NB4 (cell line): ENCODE data around the gene TADA2B.
A peak's percentile ranks its signal among the peaks of the same experiment; 100 is the strongest.

ENCODE experiments used
- DNase-seq: peaks from one replicate; pipeline ENCODE4 v3.0.0; 2010; ENCODE audit warnings: low read depth
- H3K4me3 ChIP-seq: one replicate; pipeline ENCODE4 v1.5.1; 2011; ENCODE audit warnings: mild to moderate bottlenecking, low read depth, low read length, moderate library complexity
- MYC ChIP-seq: IDR thresholded peaks from 2 replicates; pipeline ENCODE4 v1.6.1; 2011; ENCODE audit warnings: low read depth, low read length
- POLR2A ChIP-seq: IDR thresholded peaks from 2 replicates; pipeline ENCODE4 v1.6.1; 2011; ENCODE audit warnings: mild to moderate bottlenecking; ENCODE audit not compliant: insufficient read length; ENCODE audit errors: extremely low read depth
- TF ChIP-seq, protein P1 (sequence below): IDR thresholded peaks from one replicate; pipeline ENCODE4 v1.5.1; 2012; ENCODE audit warnings: low read depth, low read length
- TF ChIP-seq, protein P2 (sequence below): IDR thresholded peaks from 2 replicates; pipeline ENCODE4 v1.6.1; 2011; ENCODE audit warnings: low read depth, low read length

The TADA2B gene

DNA sequence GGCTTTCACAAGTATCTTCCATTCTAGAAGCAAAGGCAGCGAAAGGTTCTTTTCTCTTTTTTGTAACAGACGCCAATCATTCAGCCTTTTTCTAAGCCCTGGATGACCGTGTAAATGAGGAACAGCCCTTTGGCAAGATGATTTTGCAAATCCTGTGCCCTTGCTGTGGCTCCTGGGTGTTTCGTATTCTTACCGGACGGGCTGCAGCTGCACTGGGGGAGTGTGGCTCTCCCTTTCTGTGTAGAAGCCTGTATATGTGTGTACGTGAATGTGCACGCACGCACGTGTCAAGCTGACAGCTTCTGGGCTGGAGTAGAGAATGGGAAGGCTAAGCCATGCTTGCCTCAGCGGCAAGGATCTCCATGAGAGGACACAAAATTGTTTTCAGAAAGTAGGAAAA is 16.5 kb downstream of the TADA2B start:
- TF ChIP-seq, protein P1, sequence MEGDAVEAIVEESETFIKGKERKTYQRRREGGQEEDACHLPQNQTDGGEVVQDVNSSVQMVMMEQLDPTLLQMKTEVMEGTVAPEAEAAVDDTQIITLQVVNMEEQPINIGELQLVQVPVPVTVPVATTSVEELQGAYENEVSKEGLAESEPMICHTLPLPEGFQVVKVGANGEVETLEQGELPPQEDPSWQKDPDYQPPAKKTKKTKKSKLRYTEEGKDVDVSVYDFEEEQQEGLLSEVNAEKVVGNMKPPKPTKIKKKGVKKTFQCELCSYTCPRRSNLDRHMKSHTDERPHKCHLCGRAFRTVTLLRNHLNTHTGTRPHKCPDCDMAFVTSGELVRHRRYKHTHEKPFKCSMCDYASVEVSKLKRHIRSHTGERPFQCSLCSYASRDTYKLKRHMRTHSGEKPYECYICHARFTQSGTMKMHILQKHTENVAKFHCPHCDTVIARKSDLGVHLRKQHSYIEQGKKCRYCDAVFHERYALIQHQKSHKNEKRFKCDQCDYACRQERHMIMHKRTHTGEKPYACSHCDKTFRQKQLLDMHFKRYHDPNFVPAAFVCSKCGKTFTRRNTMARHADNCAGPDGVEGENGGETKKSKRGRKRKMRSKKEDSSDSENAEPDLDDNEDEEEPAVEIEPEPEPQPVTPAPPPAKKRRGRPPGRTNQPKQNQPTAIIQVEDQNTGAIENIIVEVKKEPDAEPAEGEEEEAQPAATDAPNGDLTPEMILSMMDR: no peak
- TF ChIP-seq, protein P2, sequence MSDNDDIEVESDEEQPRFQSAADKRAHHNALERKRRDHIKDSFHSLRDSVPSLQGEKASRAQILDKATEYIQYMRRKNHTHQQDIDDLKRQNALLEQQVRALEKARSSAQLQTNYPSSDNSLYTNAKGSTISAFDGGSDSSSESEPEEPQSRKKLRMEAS: peak; percentile 98
- peak; percentile 85 for TF ChIP-seq MYC
- no peak for TF ChIP-seq POLR2A

DNA sequence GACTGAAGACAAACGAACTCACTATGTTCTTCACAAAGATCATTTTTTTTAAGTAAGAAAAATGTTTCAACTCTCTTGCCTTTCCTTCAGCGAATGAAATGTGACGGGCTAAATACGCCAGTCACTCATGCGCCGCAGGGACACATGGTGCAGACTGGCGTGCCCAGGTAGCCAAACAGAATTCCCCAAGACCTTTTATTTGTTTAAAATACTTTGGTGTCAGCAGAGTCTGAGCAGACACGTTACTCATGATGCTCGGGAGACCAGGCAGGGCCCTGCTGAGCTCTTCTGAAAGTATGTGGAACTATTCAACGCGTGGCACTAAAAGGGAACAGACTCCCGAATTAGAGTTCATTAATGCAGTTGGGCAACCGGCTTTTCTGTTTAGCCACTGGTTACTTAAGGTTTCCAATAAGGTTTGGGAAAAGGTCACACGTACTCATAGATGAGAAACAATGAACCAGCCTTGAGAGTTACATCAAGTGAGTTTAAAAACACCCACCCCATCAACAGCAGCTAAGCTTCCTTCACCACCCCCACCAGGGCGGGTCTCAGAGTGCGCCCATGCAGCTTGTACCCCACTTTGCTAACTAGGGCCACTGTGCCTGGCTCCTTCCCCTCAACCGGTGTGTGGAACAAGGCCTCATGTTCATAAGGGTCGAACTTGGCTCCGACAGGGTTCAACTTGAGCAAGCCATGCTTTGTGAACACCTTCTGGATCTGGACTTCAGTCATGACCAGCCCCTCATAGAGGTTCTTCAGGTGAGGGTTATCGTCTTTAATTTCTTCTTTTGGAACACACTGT is 17.4 kb downstream of the TADA2B start:
- DNase-seq: no peak
- TF ChIP-seq MYC (no peak), POLR2A (no peak)
- TF ChIP-seq, protein P1: no peak
- TF ChIP-seq, protein P2: no peak
- H3K4me3 ChIP-seq: no peak overlapping the region

More for the DNA sequence above, 16.5 kb downstream of the TADA2B start:
- peak; percentile 90 for DNase-seq
- no peak overlapping the region for H3K4me3 ChIP-seq

DNA sequence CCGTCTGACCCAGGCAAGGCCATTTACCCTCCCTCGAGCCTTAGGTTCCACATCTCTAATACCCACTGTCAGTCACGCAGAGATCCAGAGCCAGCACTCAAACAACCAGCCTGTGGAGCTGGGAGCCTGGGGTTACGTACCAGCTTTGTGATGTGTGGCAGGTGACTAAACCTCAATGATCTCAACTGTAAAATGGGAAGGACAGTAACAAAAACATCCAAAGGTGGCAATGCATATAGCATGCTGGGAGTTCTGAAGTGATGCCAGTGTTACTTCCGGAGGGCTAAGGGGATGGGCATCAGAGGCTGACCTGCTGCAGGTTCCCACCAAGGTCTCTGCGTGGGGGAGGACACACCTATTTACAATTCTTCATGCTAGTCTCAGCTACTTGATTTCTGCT is 18.6 kb downstream of the TADA2B start:
- H3K4me3 ChIP-seq: no peak overlapping the region
- TF ChIP-seq, protein P2: no peak
- TF ChIP-seq, protein P1: no peak
- TF ChIP-seq MYC (no peak), POLR2A (no peak)
- no peak for DNase-seq

DNA sequence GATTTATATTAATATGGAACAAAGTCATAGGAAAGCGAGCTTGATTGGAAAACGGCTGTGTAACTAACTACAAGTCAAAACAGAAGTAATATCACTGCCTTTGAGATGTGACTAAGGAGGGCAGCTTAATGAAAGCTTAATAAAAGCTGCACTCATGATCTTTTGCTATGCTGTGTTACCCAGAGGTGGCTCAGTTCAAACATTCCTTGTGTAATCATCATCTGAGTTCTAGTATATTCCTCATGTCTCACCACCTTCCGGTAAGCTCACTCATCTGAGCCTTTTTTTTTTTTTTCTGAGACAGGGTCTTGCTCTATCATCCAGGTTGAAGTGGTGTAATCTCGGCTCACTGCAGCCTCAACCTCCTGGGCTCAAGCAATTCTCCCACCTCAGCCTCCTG is 19.6 kb downstream of the TADA2B start:
- DNase-seq: no peak
- TF ChIP-seq, protein P1: no peak
- TF ChIP-seq MYC (no peak), POLR2A (no peak)
- TF ChIP-seq, protein P2: no peak
- no peak overlapping the region for H3K4me3 ChIP-seq

DNA sequence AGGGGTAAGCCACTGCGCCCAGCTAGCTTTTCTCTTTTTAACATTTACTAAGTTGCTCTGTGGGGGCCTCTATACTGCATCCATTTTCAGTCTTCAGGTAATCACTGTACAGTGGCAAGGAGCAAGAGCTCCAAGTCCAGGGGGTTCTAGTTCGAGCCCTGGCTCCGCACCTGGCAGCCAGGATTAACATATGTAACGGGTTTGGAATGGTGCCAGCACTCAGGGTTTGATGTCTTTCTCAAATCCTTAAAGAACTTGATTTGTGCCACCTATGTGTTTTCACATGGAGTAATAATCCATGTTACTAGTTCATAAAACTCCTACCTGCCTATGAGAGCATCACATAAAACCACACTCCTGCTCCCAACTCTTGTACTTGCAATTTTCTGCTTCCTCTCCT is 20.2 kb downstream of the TADA2B start:
- TF ChIP-seq MYC (no peak), POLR2A (no peak)
- TF ChIP-seq, protein P1: no peak
- TF ChIP-seq, protein P2: no peak
- DNase-seq: peak; percentile 2
- no peak overlapping the region for H3K4me3 ChIP-seq
